ENCODE data around the gene RAB30. TPM values are rescaled to one million over a fixed set of nuclear protein-coding genes. Genes with fewer than 3 reads are reported as not detected.

RAB30 gene
- total and polyA plus RNA-seq, 9 of the 15 experiments (the other 6 are each of a cell fraction or from before 2014, with no cell fraction given) = 0.29 to 1.3 (median 1.0) TPM

DNA sequence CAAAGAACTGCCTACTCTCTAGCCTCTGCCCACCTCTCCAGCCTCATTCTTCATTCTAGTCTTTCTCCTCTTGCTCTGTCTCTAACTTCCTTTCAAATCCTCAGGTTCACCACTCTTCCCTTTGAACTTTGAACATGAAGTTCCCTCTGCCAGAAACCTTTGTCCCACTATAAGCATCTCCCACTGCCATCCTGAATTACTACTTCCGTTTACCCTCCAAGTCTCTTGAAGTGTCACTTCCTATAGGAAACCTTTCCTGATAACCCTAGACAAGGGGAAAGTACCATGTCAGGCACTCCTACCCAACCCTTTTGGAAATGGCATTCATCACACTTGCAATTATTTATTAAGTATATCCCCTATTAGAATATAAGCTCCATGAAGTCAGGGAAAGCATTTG lies 3.1 kb downstream of the RAB30 start:
- no peaks in the 10 kb centered on the region for H3K9me3 ChIP-seq (replicated peaks; ENCODE audit: control insufficient read depth, insufficient read depth, low read depth, low read length)
- H2AFZ ChIP-seq (ENCODE audit: low read depth, low read length) = no peak overlapping the region
- DNase-seq (ENCODE audit: extremely low read depth in 1 of 4, low spot score in 3 of 4) (no peak), FAIRE-seq (no peak), ATAC-seq (no peak)
- H3K4me1 ChIP-seq (replicated peaks in 1 of 2; ENCODE audit: control insufficient read depth in 2 of 2, insufficient read depth in 2 of 2, low read length in 2 of 2) = peaks cover 12% of the 10 kb centered on the region in 2 experiments; a peak in 2 of 5 replicates
- no peak overlapping the region for H3K4me3 ChIP-seq
- POLR2A ChIA-PET = interaction anchor here (0.5 kb wide), 1 partner anchor 282 kb away, joined by 3 read pairs; no protein-coding TSS in a partner anchor
- BruUV-seq (replicated peaks) = no TSS peak
- peaks cover 3% of the 10 kb centered on the region; the same call in 1 of the 2 replicates for H4K20me1 ChIP-seq (replicated peaks; ENCODE audit: control insufficient read depth, insufficient read depth, low read length)
- H3K9ac ChIP-seq (ENCODE audit: insufficient read depth in 1 of 2, low read depth in 2 of 2, low read length in 2 of 2) = no peak overlapping the region
- intact Hi-C loops (cut with micrococcal nuclease) (no loop called here), in situ Hi-C loops (cut with MboI) (no loop called here)
- no peaks in the 10 kb centered on the region for H3K9me1 ChIP-seq (ENCODE audit: control insufficient read depth, insufficient read depth, low read length)
- H3K79me2 ChIP-seq (ENCODE audit: control insufficient read depth, insufficient read depth, low read length) = peaks cover 17% of the 10 kb centered on the region
- TF ChIP-seq MECOM (CRISPR knock-in tag; IDR thresholded peaks at IDR 0.05) (no peak), POLR2G (IDR thresholded peaks at IDR 0.05; ENCODE audit: low read depth, low read length) (no peak), BDP1 (IDR thresholded peaks at IDR 0.05; ENCODE audit: insufficient read depth, insufficient read length) (no peak), TSC22D4 (tag; IDR thresholded peaks at IDR 0.05) (no peak)
- TF ChIP-seq, protein P1, sequence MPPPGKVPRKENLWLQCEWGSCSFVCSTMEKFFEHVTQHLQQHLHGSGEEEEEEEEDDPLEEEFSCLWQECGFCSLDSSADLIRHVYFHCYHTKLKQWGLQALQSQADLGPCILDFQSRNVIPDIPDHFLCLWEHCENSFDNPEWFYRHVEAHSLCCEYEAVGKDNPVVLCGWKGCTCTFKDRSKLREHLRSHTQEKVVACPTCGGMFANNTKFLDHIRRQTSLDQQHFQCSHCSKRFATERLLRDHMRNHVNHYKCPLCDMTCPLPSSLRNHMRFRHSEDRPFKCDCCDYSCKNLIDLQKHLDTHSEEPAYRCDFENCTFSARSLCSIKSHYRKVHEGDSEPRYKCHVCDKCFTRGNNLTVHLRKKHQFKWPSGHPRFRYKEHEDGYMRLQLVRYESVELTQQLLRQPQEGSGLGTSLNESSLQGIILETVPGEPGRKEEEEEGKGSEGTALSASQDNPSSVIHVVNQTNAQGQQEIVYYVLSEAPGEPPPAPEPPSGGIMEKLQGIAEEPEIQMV (tag; conservative IDR thresholded peaks at IDR 0.05; ENCODE audit: low read depth) = no peak
- CTCF ChIA-PET (ENCODE audit: low intra/inter-chr PET ratio) = no interaction called here
- peaks cover 5% of the 10 kb centered on the region; the same call in 2 of the 3 replicates for H3K36me3 ChIP-seq (ENCODE audit: control insufficient read depth, insufficient read depth, low read length)
- no peak overlapping the region for H3K27ac ChIP-seq (ENCODE audit: extremely low read depth, low read depth, low read length)
- no peaks in the 10 kb centered on the region for H3K27me3 ChIP-seq (ENCODE audit: control insufficient read depth in 2 of 2, insufficient read depth in 2 of 2, low read length in 2 of 2)
- no peak overlapping the region for H3K4me2 ChIP-seq (ENCODE audit: insufficient read depth, low read length)
- 31% methylated on average over 1 of the region's 1 CpG for WGBS (ENCODE audit: insufficient coverage, low coverage, missing lambda C conversion rate)
